NCI-H2196 (cell line): ENCODE results near the gene YY1.
"Not testable (repeated sequence)": the region's sequence is repeated elsewhere in the genome, so short reads cannot be mapped to it uniquely, and the experiment has no call there.

Source experiments
- DNase-seq: peaks from one replicate; lab custom pipeline; 2025; ENCODE audit not compliant: unreplicated experiment; lab: John Stamatoyannopoulos, UW

Gene YY1

DNA sequence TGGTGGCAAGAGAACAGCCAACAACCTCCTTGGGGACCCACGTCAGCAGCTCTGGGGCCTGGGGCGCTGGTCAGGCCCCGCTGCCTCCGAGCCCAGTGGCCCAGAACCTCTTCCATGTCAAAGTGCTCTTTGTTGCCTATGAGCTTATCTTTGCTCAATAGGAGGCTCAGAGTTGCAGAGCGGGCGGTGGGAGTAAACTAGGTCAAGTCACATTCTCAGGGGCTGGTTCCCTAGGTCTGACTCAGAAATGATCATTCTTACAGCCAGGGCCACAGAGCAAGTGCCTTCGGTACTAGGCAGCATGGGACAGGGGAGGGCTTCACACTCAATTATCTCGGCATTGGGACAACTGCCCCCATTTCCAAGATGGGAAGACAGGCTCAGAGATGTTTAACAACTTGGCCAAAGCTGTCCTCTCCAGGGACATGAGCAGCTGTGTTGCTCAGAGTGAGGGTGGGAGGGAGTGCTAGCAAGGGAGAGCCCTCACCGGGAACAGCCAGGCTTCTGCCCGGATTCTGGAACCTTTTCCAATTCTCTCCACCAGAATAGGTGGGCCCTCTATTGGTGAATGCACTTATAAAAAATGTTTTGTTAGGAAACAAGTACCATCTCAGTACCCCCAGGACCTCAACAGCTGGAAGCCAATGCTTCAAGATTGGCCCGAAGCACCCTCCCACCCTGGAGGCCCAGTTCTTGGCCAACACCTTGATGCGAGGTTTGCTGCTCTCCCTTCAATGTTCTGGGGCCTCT lies 55.4 kb downstream of the YY1 start:
- DNase-seq, result no peak

DNA sequence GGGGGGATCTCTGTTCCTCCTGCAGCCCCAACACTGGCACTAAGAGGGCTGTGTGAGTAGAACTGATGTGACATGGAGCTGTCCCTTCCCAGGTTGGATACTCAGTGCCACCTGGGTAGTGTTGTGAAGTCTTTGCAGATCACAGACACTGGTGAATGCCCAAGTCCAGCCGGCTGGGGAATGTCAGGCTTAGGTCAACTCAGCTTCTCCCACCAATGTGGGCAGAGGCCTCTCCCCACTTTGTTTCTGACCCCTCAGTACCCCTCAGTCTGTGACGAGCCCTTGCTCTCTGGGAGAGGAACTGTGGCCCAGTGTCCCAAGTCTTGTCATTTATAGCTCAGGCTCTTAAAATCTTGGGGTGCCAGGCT lies 56.0 kb downstream of the YY1 start:
- DNase-seq, result no peak

DNA sequence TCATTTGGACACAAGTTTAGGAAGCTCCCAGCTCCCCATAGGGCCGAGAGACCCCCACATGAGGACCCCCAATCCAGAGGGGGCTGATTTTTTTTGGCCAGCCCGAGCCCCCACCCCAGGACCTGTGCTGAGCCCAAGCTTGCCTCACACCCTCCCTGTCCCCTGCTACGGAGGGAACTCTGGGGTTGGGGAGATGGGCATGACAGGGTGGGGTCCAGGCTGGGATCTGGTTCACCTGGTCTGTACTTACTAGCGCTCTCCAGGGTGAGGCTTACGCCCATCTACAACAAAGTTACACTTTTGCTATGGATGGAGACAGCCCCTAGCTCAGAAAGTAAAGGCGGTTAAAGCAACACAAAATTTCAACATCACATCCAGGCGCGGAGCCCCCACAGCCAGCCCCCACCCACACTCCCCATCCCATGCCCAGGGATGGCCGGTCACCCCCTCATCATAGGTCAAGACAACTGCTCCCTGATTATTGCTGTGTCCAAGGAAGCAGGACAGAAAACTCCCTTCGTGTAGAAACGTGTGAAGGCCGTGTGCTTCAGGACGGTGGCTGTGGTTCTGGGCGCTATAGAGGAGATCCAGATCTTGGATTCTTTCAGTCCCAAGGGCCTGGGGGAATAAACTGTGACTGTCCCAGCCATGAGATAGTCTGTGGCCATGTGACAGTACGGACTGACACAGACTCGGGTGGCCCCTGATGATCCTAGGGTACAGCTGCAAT lies 56.6 kb downstream of the YY1 start:
- DNase-seq, result no peak

DNA sequence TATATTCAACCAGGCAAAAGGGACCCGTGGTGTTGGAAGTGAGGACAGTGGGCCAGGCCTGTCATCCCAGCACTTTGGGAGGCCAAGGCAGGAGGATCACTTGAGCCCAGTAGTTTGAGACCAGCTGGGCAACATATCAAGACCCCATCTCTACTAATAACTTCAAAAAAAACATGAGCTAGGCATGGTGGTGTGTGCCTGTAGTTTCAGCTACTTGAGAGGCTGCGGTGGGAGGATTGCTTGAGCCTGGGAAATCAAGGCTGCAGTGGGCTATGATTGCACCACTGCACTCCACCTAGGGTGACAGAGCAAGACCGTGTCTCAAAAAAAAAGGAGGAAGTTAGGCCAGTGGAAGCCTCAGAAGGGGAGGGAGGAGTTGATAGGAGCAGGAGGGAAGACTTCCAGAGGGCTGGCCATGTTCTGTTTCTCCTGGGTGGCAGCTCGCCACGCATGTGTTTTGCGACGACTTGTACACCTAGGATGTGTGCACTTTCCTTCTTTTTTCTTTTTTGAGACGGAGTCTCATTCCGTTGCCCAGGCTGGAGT lies 57.2 kb downstream of the YY1 start:
- no peak for DNase-seq

DNA sequence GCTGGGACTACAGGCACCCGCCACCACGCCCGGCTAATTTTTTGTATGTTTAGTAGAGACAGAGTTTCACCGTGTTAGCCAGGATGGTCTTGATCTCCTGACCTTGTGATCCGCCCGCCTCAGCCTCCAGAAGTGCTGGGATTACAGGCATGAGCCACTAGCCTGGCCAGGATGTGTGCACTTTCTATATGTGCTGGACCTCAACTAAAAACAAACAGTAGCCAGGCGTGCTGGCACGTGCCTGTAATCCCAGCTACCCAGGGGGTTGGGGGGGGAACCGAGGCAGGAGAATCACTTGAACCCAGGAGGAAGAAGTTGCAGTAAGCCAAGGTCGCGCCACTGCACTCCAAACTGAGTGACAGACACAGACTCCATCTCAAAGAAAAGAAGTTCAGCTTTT lies 57.8 kb downstream of the YY1 start:
- not testable (repeated sequence) for DNase-seq

DNA sequence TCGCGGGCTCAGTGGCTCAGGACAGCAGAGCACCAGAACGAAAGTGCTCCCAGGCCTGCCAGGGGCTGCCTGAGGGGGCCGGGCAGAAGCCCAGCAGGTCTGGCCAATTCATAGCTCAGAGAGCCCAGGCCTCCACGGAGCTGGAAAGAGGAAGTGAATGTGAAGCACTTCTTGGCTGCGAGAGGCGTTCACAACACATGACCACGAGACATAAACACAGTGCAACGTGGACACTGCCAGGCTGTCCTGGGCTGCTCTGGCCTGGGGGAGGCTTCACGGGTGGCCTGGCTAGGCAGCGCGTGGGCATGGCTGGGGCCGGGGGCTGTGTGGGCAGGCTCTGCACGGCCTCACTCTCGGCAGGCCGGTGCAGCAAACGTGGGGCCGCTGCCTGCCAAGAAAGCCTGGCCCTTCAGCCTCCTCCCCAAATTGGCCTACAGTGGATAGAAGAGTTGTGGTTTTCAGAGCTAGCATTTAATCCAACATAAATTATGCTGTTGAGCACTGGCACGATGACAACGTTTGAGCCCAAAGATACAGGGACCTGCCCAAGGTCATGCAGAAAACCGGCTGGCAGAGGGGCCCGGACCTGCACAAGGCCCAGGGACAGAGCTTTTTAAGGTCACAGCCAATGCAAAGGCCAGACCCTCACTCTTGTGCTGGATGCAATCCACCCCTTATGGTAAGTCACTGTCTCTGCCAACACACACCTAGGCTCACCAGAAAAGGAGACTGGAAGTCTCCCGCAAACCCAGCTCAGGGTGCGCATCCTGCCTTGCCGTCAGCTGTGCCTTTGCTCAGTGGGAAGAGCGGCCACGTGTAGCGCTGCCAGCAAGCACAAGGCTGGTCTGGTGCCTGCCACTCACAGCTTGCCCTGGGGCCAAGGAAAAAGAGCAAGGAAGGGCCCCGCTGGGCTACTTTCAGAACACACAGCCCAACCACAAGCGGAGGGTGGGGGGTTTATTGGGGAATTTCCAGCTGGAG lies 58.7 kb downstream of the YY1 start:
- no peak for DNase-seq

DNA sequence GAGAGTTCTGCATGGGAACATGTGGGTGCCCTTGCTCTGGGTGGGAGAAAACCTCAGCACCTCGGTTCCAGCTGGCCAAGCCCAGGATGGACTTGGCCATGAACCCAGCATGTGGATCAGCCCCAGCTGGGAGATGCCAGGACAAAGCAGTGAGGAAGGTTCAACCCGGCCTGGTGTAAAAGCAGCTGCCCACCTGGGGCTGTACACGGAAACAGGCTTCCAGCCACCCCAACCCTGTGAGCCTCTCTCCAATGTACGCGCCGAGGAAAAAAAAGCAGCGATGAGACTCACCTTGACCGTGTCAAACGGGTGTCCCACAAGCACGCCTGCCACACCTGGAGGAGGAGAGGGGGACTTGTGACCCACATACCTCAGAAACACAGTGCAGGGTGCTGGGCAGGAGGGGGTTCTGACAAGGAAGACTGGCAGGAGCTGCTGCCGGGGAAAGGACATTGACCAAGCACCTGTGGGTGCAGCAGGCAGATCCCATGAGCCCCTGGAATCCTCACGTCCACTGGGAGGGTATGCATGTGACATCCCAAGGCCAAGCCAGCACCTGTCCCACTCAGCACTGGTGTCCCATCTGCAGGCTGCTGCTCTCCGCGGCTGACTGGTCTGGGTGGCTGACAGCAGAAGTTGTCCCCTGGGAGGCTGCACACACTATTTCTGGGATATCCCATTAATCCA lies 59.8 kb downstream of the YY1 start:
- DNase-seq, result no peak

DNA sequence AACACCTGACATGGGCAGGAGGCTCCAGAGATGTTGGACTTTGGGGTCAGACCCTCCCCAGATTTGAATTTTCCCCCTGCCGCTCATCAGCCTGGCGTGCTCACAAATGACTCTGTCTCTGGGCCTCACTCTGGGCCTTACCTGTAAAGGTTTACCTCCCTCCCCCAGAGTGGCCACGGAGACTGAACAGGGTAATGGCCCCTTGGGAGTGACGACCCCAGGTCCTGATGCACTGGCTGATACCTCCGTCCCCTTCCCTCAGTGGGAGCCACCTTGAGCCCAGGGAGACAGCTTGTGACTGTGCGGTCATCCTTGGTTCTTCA lies 60.3 kb downstream of the YY1 start:
- no peak for DNase-seq

DNA sequence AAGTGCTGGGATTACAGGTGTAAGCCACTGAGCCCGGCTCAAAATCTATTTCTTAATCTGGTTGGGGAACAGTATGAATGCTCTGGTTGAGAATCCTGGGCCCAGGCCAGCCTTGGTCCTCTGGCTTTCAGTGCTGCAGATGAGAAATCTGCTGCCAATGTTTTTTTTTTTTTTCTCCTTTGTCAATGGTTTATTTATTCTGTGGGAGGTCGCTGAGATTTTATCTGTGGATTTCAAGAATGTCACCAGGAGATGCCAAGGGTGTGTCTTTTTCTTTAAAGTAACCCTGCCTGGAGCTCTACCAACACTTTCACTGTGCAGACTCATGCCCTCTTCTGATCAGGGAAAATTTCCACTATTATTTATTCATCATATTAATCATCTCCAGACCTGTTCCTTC lies 63.7 kb downstream of the YY1 start:
- DNase-seq, result no peak

DNA sequence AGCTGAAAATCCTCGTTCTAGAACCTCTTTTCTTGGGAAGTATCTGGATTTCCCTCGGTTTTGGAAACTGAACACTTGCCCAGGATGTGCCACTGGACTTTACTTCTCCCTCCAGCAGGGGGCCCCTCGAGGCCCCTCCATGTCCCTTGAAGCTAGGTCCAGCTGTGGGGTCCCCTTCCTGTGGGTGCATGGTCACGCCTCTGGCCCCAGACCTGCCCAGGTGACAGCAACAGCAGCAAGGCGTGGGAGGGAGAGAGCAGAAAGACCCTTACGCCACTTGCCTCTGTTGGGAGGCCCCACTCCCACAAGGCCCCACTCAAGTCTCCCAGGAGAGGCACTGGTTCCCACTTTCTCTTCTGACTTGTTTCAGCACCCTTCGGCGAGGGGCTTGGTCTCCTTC lies 64.2 kb downstream of the YY1 start:
- DNase-seq, result no peak

DNA sequence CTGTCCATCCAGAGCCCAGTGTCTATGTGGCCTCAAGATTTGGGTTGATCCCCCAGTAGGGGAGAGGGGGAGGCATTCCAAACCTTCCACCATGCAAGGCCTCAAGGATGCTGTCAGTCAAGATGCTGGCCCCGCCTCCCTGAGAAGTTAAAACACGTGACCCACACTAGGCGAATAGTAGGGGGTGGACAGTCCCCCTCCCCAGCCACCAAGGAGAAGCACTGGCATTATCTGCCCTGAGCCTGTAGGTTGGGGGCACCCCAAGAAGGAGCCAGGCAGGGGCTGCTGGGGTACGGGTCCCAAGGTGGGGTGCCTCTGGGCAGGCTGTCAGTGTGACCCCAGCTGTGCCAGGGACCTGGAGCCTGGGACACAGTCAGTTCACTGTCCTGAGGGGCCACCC lies 65.0 kb downstream of the YY1 start:
- DNase-seq, result no peak

DNA sequence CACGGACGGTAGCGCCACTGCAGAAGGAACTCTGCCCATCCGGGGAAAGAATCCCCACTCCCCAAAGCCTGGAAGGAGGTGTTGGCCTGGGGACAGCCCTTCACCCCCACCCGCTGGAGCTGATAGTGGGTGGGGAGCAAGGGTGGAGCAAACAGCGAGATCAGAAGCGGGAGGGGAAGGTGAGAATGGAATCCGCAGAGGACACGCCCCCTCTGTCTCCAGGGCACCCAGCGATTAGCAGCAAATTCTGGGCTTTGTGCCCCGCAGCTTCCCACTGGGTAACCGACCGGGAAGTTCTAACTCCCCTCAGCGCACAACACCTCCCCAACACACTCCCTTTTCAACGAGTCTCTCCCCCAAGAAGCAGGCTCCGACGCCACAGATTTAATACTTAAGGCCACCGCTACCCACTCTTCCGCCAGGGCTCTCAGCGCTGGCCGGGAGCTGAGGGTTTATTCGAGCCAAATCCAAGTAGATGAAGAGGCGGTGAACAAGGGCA lies 65.9 kb downstream of the YY1 start:
- peak; percentile 20 for DNase-seq

DNA sequence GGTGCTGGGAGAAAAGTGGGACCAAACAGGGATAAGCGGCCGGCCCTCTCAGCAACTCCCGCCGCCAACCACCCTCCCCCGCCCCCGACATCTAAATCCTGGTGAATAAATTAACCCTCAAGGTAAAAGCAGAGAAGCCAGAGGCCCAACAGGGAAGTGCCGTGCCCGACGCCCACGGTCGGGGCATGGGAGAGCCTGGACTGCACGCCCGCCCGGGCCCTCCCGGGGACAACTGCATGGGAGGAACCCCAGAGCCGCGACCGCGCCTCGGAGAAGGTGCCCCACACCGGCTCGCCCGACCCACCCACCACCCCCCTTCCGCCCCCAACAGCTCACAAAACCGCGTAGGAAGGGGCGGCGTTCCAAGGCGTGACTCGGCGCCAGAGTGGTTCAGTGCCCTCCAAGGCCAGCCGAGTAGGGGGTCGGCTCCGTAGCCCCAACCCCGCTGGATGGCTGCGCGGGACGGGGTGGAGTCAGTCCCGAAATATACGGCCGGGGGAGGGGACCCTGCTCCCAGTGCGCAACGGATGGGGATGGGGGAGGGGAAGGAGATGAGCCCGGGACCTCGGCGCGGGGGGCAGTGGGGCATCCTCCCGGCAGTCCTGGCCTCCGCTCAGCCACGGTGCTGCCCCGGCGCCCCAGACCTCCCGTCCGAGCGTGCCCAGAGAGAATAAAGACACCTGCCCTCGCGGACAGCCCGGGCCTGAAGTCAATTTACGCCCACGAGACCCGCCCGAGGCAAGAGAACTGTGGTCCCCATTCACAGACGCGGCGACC lies 66.6 kb downstream of the YY1 start:
- DNase-seq, result no peak

DNA sequence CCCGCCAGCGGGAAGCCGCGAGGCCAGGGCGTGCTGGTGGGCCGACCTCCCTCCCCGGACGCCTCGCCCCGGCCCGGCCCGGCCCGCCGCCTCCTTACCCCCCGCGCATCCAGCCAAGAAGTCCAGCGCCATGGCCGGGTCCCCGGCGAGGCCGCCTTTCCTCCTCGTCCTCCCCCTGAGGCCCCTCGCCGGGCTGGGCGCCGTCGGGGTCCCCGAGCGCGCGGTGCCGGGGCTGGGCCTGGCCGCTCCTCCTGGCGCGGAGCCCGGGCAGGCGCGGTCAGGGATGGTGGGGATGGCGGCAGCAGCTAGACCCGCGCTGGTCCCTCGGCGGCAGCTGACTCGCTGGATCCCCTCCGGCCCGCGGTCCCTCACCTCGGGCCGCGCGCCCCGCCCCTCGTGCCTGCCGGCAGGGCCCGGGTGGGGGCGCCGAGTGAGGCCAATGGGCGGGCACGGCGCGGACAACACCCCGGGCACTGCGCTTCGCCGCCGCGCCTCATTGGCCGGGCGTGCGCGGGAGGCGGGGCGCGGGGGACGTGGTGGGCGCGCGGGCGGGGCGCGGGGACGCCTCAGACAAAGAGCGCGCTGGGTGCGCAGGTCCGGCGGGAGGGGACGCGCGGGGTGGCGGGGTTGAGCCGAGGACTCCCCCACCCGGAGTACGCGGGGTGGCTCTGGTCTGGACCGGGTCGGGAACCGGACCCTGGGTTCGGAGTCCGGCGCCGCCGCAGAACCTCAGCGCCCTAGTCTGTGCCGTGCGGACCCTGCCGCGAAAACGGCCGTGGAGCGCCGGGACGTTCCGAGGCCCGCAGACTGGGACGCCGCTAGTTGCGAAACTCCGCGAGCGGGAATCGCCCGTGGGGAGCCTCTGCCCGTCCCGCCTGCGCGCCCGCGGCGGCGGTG lies 67.4 kb downstream of the YY1 start, which contains the start of gene SLC25A29:
TSS of gene SLC25A29 (minus strand) at position 344 of the 897 bp plus-strand sequence. CDS start at position 132, 212 bp downstream.
- DNase-seq, result peak; percentile 84

DNA sequence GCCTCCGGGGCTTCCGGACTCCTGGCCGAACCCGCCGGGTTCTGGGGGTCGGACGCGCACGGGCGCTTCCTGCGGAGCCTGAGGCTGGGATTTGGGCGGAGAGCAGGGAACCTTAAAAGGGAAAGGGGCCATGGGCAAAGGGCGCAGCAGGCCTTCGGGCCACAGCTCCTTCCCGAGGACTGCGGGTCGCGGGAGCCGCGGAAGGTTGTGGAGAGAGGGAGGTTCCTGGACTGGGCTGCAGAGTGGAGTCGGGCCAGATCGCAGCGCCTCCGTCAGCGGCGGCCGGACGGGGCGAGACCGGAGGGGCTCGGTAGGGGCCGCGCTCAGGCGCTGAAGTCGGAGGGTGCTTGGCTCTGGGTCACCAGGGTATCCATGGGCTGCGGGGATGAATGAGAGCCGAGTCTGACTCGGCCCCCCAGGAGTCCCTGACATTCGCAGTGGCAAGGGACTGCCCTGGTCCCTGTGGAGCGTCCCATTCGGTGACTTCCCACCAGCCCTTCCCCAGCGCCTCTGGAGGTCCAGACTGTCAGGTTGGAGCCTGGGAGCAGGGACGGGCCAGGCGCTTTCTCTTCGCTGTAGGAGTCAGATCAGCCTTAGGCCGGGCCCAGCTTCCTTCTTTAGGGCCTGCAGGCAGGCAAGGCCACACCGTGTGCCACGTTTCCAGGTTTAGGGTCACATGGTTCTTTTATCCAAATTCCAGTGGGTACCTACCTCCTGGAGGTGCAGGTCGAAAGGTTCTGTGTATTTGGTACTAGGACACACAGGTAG lies 68.2 kb downstream of the YY1 start:
- DNase-seq, result no peak

DNA sequence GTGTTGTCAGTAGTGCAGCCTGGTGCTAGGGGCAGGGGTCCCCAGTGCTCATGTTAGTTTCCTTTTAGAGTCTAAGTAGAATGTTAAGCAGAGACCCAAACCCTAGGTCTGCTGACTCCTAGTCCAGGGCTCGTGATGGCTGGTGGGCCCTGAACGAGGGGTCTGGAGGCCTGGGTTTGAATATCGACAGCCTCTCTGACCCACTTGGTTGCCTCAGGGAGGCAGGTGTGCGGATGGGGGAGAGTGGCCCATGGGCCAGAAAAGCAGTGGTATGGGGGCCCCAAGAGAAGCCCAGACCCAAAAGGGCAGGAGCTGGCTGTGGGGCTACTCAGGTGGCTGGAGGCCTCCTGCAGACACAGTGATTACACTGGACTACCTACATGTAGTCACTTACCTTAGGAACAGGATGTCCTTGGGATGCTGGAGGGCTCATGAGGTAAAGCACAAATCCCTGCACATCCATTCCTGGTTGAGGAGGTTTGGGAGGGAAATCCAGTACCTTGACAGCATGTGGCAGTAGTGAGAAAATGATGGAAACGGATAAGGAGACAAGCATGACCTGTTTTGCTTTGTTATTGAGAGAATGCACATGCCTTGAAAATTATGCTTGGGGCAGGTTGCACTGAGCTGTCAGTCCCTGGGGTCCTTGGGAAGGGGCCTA lies 69.0 kb downstream of the YY1 start:
- no peak for DNase-seq

DNA sequence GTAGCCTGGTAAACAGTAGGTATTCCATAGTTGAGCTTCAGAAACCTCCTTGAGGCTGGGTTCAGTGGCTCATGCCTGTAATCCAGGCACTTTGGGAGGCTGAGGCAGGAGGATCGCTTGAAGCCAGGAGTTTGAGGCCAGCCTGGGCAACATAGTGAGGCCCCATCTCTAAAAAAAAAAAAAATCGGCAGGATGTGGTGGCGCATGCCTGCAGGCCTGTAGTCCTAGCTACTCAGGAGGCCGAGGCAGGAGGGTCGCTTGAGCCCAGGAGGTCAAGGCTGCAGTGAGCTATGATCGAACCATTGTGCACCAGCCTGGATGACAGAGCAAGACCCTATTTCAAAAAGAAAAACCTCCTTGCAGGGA lies 69.5 kb downstream of the YY1 start:
- not testable (repeated sequence) for DNase-seq
